ENCODE data around the gene PLOD2. TPM values are rescaled to one million over a fixed set of nuclear protein-coding genes. Genes with fewer than 3 reads are reported as not detected.

The PLOD2 gene
- total and polyA plus RNA-seq, 2 donors (not counting 1 experiment from before 2014, with no cell fraction given): not detected

DNA sequence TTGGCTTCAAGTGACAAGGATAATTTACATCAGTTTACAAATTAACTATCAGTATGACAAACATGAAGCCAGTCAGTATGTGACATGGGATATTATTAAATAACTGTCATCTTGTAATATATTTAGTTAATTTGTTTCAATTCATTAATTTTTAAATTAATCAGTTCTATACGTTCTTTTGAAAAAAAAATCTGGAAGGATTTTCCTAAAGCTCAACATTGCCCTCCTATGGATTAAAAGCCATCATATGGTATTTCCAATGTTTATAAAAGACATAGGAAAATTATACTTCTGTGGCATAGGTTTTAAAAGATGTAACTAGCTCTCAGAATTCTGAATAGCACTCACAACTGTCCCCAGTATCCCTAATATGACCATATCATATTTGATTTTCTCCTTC is 134.4 kb downstream of the PLOD2 start:
- Histone ChIP-seq H3K4me3 (ENCODE audit: control extremely low read depth in 1 of 5, extremely low read depth in 1 of 5, insufficient read depth in 1 of 5, low read depth in 2 of 5, low read length in 4 of 5) (no peak overlapping the region), H3K79me2 (ENCODE audit: control insufficient read depth, insufficient read depth, low read length) (no peaks in the 10 kb centered on the region), H3K27ac (ENCODE audit: low read length in 2 of 2) (no peak overlapping the region), H3K36me3 (replicated peaks in 1 of 2; ENCODE audit: control extremely low read depth in 1 of 2, control insufficient read depth in 1 of 2, extremely low read depth in 1 of 2, insufficient read depth in 2 of 2, low read length in 1 of 2) (no peaks in the 10 kb centered on the region), H4K20me1 (ENCODE audit: control insufficient read depth, insufficient read depth, low read length, poor library complexity, severe bottlenecking) (no peaks in the 10 kb centered on the region), H3K9me3 (ENCODE audit: control extremely low read depth in 1 of 3, control insufficient read depth in 2 of 3, insufficient read depth in 1 of 3, low read length in 2 of 3) (no peaks in the 10 kb centered on the region), H3K4me1 (ENCODE audit: control insufficient read depth in 2 of 2, insufficient read depth in 2 of 2, low read length in 2 of 2) (no peaks in the 10 kb centered on the region), H3K9ac (ENCODE audit: low read length) (no peak overlapping the region), H3K4me2 (replicated peaks; ENCODE audit: low read depth, low read length, poor library complexity, severe bottlenecking) (no peak overlapping the region), H2AFZ (ENCODE audit: insufficient read depth, low read depth, low read length, poor library complexity, severe bottlenecking) (no peak overlapping the region), H3K27me3 (replicated peaks in 1 of 4; ENCODE audit: control extremely low read depth in 1 of 4, control insufficient read depth in 3 of 4, insufficient read depth in 4 of 4, low read length in 3 of 4) (no peaks in the 10 kb centered on the region)
- intact Hi-C loops (cut with micrococcal nuclease): no loop called here
- no peak for TF ChIP-seq EZH2 (IDR thresholded peaks at IDR 0.05; ENCODE audit: borderline replicate concordance, insufficient read depth, low read depth, low read length, poor library complexity, severe bottlenecking)
- TF ChIP-seq, protein P1, sequence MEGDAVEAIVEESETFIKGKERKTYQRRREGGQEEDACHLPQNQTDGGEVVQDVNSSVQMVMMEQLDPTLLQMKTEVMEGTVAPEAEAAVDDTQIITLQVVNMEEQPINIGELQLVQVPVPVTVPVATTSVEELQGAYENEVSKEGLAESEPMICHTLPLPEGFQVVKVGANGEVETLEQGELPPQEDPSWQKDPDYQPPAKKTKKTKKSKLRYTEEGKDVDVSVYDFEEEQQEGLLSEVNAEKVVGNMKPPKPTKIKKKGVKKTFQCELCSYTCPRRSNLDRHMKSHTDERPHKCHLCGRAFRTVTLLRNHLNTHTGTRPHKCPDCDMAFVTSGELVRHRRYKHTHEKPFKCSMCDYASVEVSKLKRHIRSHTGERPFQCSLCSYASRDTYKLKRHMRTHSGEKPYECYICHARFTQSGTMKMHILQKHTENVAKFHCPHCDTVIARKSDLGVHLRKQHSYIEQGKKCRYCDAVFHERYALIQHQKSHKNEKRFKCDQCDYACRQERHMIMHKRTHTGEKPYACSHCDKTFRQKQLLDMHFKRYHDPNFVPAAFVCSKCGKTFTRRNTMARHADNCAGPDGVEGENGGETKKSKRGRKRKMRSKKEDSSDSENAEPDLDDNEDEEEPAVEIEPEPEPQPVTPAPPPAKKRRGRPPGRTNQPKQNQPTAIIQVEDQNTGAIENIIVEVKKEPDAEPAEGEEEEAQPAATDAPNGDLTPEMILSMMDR (IDR thresholded peaks at IDR 0.05): no peak
- Mint-ChIP-seq H3K9me3 (ENCODE audit: insufficient read depth) (peaks cover 3% of the 10 kb centered on the region), H3K4me1 (no peaks in the 10 kb centered on the region), H3K27ac (no peak overlapping the region), H3K4me3 (no peak overlapping the region), H3K27me3 (no peaks in the 10 kb centered on the region)
- CTCF ChIA-PET: no interaction called here
- no CpG with 5 or more reads among the region's 1 CpG for WGBS (ENCODE audit: insufficient coverage)
- POLR2A ChIA-PET: no interaction called here
- DNase-seq (no peak), ATAC-seq (ENCODE audit: low read depth) (no peak)

DNA sequence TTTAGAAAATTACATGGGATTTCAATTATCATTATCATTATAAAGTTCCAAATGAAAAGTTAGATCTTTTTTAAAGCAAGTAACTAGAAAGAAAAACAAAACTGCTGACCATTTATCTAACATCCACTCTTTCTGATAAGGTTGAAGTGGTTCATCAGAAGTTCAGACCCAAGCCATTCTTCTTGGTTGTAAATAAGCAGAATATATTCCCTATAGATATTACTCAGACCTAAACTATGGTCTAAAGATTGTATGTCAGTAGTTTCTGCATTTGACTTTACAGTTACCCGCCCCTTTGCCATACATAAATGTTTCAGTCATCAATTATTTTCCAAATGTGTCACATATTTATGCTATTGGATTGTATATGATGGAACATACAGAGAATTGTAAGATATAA is 136.7 kb downstream of the PLOD2 start:
- WGBS (ENCODE audit: insufficient coverage): no CpG with 5 or more reads among the region's 1 CpG
- no peaks in the 10 kb centered on the region for H3K27me3 ChIP-seq (replicated peaks in 1 of 4; ENCODE audit: control extremely low read depth in 1 of 4, control insufficient read depth in 3 of 4, insufficient read depth in 4 of 4, low read length in 3 of 4)
- no peaks in the 10 kb centered on the region for H3K4me1 Mint-ChIP-seq
- TF ChIP-seq EZH2 (IDR thresholded peaks at IDR 0.05; ENCODE audit: borderline replicate concordance, insufficient read depth, low read depth, low read length, poor library complexity, severe bottlenecking): no peak
- TF ChIP-seq, protein P1 (IDR thresholded peaks at IDR 0.05): no peak
- H3K4me1 ChIP-seq (ENCODE audit: control insufficient read depth in 2 of 2, insufficient read depth in 2 of 2, low read length in 2 of 2): no peaks in the 10 kb centered on the region
- DNase-seq: no peak
- no peak overlapping the region for H3K4me3 Mint-ChIP-seq
- H3K9me3 ChIP-seq (ENCODE audit: control extremely low read depth in 1 of 3, control insufficient read depth in 2 of 3, insufficient read depth in 1 of 3, low read length in 2 of 3): no peaks in the 10 kb centered on the region
- no peaks in the 10 kb centered on the region for H3K36me3 ChIP-seq (replicated peaks in 1 of 2; ENCODE audit: control extremely low read depth in 1 of 2, control insufficient read depth in 1 of 2, extremely low read depth in 1 of 2, insufficient read depth in 2 of 2, low read length in 1 of 2)
- intact Hi-C loops (cut with micrococcal nuclease): no loop called here
- H3K4me3 ChIP-seq (ENCODE audit: control extremely low read depth in 1 of 5, extremely low read depth in 1 of 5, insufficient read depth in 1 of 5, low read depth in 2 of 5, low read length in 4 of 5): no peak overlapping the region
- ATAC-seq (ENCODE audit: low read depth): no peak
- ChIA-PET CTCF (no interaction called here), POLR2A (no interaction called here)
- no peaks in the 10 kb centered on the region for H3K9me3 Mint-ChIP-seq (ENCODE audit: insufficient read depth)
- H3K27ac Mint-ChIP-seq: no peak overlapping the region
- no peaks in the 10 kb centered on the region for H4K20me1 ChIP-seq (ENCODE audit: control insufficient read depth, insufficient read depth, low read length, poor library complexity, severe bottlenecking)
- H3K27ac ChIP-seq (ENCODE audit: low read length in 2 of 2): no peak overlapping the region
- no peak overlapping the region for H2AFZ ChIP-seq (ENCODE audit: insufficient read depth, low read depth, low read length, poor library complexity, severe bottlenecking)
- H3K9ac ChIP-seq (ENCODE audit: low read length): no peak overlapping the region
- H3K79me2 ChIP-seq (ENCODE audit: control insufficient read depth, insufficient read depth, low read length): no peaks in the 10 kb centered on the region
- H3K27me3 Mint-ChIP-seq: no peaks in the 10 kb centered on the region
- no peak overlapping the region for H3K4me2 ChIP-seq (replicated peaks; ENCODE audit: low read depth, low read length, poor library complexity, severe bottlenecking)
